ENCODE data around the gene DGKA. TPM values are rescaled to one million over a fixed set of nuclear protein-coding genes. Genes with fewer than 3 reads are reported as not detected.
A peak's percentile ranks its signal among the peaks of the same experiment; 100 is the strongest.
"Not testable (repeated sequence)": the region's sequence is repeated elsewhere in the genome, so short reads cannot be mapped to it uniquely, and the experiment has no call there.

The DGKA gene
- total RNA-seq, 1 donor from 2014 or later: 70.1 TPM

DNA sequence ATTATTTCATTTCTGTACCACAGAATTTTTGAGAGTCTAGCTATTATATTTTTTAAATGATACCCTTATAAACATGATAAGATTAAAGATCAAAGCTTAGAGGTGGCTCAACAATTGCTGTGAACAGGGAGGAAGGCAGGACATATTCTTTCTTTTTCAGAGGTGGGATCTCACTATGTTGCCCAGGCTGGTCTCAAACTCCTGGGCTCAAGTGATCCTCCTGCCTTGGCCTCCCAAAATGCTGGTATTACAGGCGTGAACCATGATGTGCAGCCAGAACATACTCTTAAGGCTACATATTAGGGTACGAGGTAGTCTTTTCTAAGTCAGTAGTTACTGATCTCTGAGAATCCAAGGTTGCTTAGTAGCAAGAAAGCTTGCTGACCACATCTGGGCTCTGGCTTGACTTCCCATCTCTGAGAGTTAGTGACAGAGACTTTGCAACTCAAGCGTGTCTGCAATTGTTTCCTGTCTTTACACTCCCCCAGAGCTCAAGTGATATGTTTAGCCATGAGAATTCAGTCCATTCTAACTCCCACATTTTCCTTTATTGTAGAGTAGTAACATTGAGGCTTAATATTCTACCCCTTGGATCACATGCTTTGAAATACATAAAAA is 51.5 kb downstream of the DGKA start:
- Mint-ChIP-seq H3K27ac (ENCODE audit: unreplicated experiment) (no peak overlapping the region), H3K9me3 (ENCODE audit: unreplicated experiment) (no peaks in the 10 kb centered on the region), H3K27me3 (ENCODE audit: unreplicated experiment) (no peaks in the 10 kb centered on the region), H3K36me3 (ENCODE audit: unreplicated experiment) (peaks cover 25% of the 10 kb centered on the region), H3K4me3 (ENCODE audit: unreplicated experiment) (no peak overlapping the region), H3K4me1 (ENCODE audit: unreplicated experiment) (no peaks in the 10 kb centered on the region)
- no peak for DNase-seq (ENCODE audit: extremely low spot score, unreplicated experiment)
- TF ChIP-seq, protein P1, sequence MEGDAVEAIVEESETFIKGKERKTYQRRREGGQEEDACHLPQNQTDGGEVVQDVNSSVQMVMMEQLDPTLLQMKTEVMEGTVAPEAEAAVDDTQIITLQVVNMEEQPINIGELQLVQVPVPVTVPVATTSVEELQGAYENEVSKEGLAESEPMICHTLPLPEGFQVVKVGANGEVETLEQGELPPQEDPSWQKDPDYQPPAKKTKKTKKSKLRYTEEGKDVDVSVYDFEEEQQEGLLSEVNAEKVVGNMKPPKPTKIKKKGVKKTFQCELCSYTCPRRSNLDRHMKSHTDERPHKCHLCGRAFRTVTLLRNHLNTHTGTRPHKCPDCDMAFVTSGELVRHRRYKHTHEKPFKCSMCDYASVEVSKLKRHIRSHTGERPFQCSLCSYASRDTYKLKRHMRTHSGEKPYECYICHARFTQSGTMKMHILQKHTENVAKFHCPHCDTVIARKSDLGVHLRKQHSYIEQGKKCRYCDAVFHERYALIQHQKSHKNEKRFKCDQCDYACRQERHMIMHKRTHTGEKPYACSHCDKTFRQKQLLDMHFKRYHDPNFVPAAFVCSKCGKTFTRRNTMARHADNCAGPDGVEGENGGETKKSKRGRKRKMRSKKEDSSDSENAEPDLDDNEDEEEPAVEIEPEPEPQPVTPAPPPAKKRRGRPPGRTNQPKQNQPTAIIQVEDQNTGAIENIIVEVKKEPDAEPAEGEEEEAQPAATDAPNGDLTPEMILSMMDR (IDR thresholded peaks at IDR 0.05): no peak

DNA sequence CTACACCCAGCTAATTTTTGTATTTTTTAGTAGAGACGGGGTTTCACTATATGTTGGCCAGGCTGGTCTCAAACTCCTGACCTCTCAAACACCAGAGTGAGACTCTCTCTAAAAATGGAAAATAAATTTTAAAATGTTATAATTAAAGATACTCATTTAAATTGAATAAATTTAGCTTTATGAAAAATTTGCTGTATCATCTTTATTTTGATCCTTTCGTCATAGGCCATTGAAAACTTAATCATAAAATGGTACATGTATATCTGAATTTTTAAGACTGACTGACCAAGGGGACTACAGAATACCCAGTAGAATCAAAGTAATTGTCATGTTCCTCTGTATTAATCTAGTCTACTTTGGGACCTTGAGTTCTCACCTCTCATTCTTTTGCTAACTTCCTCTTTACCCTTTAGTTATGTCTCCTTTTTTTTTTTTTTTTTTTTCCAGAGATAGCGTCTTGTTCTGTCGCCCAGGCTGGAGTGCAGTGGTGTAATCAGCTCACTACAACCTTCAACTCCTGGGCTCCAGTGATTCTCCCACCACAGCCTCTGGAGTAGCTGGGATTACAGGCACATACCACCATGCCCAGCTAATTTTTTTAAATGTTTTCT is 52.4 kb downstream of the DGKA start:
- DNase-seq (ENCODE audit: extremely low spot score, unreplicated experiment): no peak
- Mint-ChIP-seq H3K27me3 (ENCODE audit: unreplicated experiment) (no peaks in the 10 kb centered on the region), H3K36me3 (ENCODE audit: unreplicated experiment) (peaks cover 25% of the 10 kb centered on the region), H3K4me3 (ENCODE audit: unreplicated experiment) (no peak overlapping the region), H3K27ac (ENCODE audit: unreplicated experiment) (no peak overlapping the region), H3K9me3 (ENCODE audit: unreplicated experiment) (no peaks in the 10 kb centered on the region), H3K4me1 (ENCODE audit: unreplicated experiment) (no peaks in the 10 kb centered on the region)
- TF ChIP-seq, protein P1 (IDR thresholded peaks at IDR 0.05): no peak

- Mint-ChIP-seq H3K27ac (ENCODE audit: unreplicated experiment) (no peak overlapping the region), H3K27me3 (ENCODE audit: unreplicated experiment) (no peaks in the 10 kb centered on the region), H3K36me3 (ENCODE audit: unreplicated experiment) (peaks cover 26% of the 10 kb centered on the region), H3K4me1 (ENCODE audit: unreplicated experiment) (no peaks in the 10 kb centered on the region), H3K4me3 (ENCODE audit: unreplicated experiment) (no peak overlapping the region), H3K9me3 (ENCODE audit: unreplicated experiment) (no peaks in the 10 kb centered on the region)
- TF ChIP-seq, protein P1 (IDR thresholded peaks at IDR 0.05): no peak
- DNase-seq (ENCODE audit: extremely low spot score, unreplicated experiment): no peak
Measured at GRCh38 chr12:55984861-55985260, 53.9 kb downstream of the DGKA start.

DNA sequence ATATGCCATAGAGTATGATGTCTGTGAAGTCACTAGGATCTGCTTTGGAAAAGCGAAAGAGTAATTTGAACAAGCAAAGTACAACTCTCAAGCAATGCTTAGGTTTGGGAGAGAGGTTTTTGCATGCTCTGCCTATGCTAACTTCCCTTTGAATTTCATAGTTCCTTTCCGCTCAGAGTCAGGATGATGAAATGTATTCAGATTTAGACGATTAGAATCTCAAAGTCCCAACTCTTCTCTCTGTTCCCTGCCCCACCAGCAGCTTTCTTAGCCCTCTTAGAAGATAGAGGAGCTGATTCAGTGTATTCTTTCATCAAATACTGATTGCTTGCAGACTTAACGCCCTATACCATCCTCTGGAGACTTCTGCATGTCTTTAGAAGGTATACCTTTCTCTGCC is 54.4 kb downstream of the DGKA start:
- no peak for DNase-seq (ENCODE audit: extremely low spot score, unreplicated experiment)
- H3K4me3 Mint-ChIP-seq (ENCODE audit: unreplicated experiment): no peak overlapping the region
- no peaks in the 10 kb centered on the region for H3K27me3 Mint-ChIP-seq (ENCODE audit: unreplicated experiment)
- H3K9me3 Mint-ChIP-seq (ENCODE audit: unreplicated experiment): no peaks in the 10 kb centered on the region
- H3K27ac Mint-ChIP-seq (ENCODE audit: unreplicated experiment): peak overlapping the region; percentile 4
- H3K4me1 Mint-ChIP-seq (ENCODE audit: unreplicated experiment): no peaks in the 10 kb centered on the region
- peaks cover 25% of the 10 kb centered on the region for H3K36me3 Mint-ChIP-seq (ENCODE audit: unreplicated experiment)
- TF ChIP-seq, protein P1 (IDR thresholded peaks at IDR 0.05): no peak

- not testable (repeated sequence) for H3K9me3 Mint-ChIP-seq (ENCODE audit: unreplicated experiment); H3K4me1 Mint-ChIP-seq (ENCODE audit: unreplicated experiment); H3K27me3 Mint-ChIP-seq (ENCODE audit: unreplicated experiment); H3K27ac Mint-ChIP-seq (ENCODE audit: unreplicated experiment); DNase-seq (ENCODE audit: extremely low spot score, unreplicated experiment); H3K4me3 Mint-ChIP-seq (ENCODE audit: unreplicated experiment)
- peaks cover 26% of the 10 kb centered on the region for H3K36me3 Mint-ChIP-seq (ENCODE audit: unreplicated experiment)
Measured at GRCh38 chr12:55985976-55986375, 55.0 kb downstream of the DGKA start.

Data from osteocyte (in vitro differentiated cells).